Suppressor macrophage treated with lipopolysaccharide for 1 hour (primary cell): Measurements from ENCODE around the gene DUSP16.
"Not testable (repeated sequence)": the region's sequence is repeated elsewhere in the genome, so short reads cannot be mapped to it uniquely, and the experiment has no call there.

Source experiments
- DNase-seq, 3 donors: peaks; one replicate each; pipeline ENCODE4 v3.0.0-alpha.2; 2020 to 2022

Gene DUSP16

DNA sequence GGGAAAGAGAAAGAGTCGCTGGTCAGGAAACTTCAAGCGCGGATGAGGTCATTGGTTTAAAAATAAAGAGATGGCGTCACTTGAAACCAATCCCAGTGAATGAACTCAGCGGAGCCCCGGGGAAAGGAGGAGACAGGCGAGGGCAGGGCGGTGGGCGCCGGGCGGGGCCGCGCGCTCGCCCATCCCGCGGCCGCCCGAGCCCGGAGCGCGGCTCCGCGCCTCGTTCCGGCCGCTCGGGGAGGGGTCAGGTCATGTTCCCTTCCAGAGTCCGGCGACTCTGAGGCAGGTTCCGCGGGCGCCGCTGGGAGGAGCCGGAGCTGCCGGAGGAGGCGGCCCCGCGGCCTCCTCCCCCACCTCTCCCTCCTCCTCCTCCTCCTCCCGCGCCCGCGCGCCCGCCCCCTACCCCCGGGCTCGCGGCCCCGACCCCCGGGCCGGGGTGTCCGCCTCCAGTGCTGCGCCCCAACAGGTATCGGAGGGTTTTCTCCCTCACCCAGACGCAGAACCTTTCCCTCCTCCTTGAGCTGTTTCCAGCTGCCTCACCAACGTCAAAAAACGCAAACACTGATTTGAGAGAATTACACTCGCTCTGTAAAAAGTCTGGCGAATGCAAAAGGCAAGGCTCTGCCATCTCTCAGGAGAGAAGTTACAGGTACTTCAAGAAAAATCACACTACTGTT is at the start of gene DUSP16:
Gene DUSP16, minus strand, starts transcription at position 279 of the 677 bp plus-strand sequence. CDS start 41,765 bp downstream, outside the sequence.
- peak; percentile 96 to 98 (median 97) for DNase-seq

DNA sequence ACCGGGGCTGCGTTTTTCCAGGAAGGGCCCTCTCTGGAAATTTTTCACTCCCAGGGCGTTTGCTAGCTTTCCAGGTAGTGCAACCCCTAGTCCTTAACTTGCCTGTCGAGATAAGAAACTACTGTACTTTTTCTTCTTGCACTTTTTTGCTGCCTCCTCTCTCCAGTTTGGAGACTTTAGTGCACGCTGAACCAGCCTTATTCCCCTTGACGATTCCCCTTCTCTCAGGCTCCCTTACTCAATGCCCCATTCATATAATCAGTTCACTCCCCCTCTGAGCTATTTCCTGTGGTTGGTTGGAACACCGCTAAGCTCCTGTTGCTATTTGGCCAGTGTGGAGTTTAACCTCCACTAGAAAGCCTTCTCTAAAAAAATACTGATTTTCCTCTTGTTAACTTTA is 49.7 kb upstream of the DUSP16 start:
- DNase-seq: peak; percentile 48 to 59 (median 58)

GRCh38 chr12:12611512-12612306 is 49.0 kb upstream of the DUSP16 start, which contains the start of gene CREBL2:
Gene CREBL2, plus strand, starts transcription at chr12:12611876. Its CDS starts 297 bp downstream, at chr12:12612173.
- DNase-seq: peak; percentile 94 to 96 (median 95)

DNA sequence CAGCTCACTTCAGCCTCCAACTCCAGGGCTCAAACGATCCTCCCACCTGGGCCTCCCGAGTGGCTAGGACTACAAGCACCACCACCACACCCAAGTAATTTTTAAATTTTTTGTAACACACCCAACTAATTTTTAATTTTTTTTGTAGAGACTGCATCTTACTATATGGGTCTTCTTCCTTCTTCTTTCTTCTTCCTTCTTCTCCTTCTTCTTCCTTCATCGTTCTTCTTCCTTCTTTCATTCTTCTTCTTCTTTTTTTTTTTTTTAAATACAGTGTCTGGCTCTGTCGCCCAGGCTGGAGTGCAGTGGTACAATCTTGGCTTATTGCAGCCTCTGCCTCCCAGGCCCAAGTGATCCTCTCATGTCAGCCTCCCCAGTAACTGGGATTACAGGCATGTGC is 48.0 kb upstream of the DUSP16 start:
- DNase-seq: no peak

- no peak for DNase-seq
These were observed 47.0 kb upstream of the DUSP16 start for GRCh38 chr12:12609692-12610091.

DNA sequence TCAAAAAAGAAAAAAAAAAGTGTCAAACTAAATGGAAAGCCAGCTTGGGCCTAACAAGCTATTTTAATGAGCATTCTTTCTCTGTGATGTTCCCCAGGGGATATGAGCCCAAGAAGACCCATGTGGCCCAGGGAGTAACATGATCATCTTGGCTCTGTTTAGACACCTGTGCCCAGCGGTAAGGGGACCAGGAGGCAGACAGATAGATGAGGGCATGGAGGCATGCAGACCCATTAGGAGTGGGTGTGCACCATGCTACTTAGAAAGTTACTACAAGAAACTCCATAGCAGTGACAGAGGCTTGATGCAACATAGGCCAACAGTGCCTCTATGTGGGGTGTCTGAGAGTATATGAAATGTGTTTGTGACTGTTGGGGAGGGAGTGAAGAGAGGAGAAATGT is 45.9 kb upstream of the DUSP16 start:
- peak in 2 of 3 donors; percentile 20 to 27 for DNase-seq

GRCh38 chr12:12606781-12607589 is 44.3 kb upstream of the DUSP16 start:
- peak; percentile 51 to 75 (median 73) for DNase-seq

- DNase-seq: no peak
These were observed 42.1 kb upstream of the DUSP16 start for GRCh38 chr12:12604740-12605139.

- peak; percentile 86 to 92 (median 90) for DNase-seq
These were observed 38.0 kb upstream of the DUSP16 start for GRCh38 chr12:12600659-12601058.

DNA sequence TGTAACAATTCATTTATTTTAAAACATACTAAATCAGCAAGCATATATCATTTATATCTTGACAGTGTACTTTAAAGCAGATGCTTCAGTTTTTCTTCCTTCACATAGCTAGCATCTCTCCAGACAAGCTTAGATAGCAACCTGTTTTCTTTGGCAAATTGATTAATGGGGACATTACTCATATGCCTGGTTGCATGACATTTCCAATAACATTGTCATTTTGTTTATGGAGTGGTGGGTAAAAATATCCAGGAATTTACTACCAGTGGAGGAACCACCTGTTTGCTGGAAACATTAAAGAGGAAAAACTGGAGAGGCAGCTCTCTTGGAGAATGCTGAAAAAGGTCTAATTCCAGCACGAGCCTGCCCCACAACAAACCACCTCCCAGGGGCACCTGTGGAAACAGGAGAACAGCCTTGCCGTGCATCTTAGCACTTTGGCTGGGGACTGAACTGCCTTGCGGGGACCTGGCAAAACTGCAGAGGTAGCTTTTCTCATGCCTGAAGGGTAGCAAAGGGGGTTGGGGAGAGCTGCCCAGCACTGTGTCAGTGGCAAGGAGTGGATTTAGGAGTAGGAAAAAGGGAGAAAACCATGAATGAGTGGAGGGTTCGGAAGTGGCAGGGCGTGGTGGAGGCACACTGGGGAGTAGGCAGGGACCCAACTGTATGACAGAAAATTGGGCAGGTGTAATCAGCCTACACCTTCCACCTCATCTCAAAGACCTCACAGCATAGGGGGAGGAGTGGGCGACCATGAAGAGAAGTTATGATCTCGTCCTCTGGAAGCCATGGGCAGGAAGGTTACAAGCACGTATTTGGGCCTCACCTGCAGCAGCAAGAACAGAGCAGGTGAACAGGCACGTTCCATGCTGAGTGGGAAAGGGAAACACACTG is 37.3 kb upstream of the DUSP16 start:
- DNase-seq: no peak

- no peak for DNase-seq
These were observed 36.2 kb upstream of the DUSP16 start for GRCh38 chr12:12598864-12599263.

GRCh38 chr12:12596598-12596997 is 33.9 kb upstream of the DUSP16 start:
- DNase-seq: not testable (repeated sequence)

GRCh38 chr12:12595929-12596328 is 33.3 kb upstream of the DUSP16 start:
- not testable (repeated sequence) for DNase-seq

GRCh38 chr12:12592930-12593329 is 30.3 kb upstream of the DUSP16 start:
- DNase-seq: no peak

DNA sequence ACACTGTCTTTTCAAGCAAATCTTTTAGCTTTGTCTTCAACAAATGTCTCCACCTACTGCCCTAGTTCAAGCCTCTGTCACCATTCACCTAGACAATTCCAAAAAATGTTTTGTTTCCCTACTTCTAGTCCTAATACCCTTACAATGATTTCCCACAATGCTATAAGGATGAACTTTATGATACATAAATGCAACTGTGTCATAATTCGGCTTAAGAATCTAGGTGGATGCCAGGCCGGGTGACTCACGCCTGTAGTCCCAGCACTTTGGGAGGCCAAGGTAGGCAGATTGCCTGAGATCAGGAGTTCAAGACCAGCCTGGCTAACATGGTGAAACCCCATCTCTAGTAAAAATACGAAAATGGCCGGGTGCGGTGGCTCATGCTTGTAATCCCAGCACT is 28.3 kb upstream of the DUSP16 start:
- DNase-seq: no peak

- not testable (repeated sequence) for DNase-seq
These were observed 25.8 kb upstream of the DUSP16 start for GRCh38 chr12:12588436-12588835.

- DNase-seq: no peak
These were observed 25.2 kb upstream of the DUSP16 start for GRCh38 chr12:12587878-12588277.

DNA sequence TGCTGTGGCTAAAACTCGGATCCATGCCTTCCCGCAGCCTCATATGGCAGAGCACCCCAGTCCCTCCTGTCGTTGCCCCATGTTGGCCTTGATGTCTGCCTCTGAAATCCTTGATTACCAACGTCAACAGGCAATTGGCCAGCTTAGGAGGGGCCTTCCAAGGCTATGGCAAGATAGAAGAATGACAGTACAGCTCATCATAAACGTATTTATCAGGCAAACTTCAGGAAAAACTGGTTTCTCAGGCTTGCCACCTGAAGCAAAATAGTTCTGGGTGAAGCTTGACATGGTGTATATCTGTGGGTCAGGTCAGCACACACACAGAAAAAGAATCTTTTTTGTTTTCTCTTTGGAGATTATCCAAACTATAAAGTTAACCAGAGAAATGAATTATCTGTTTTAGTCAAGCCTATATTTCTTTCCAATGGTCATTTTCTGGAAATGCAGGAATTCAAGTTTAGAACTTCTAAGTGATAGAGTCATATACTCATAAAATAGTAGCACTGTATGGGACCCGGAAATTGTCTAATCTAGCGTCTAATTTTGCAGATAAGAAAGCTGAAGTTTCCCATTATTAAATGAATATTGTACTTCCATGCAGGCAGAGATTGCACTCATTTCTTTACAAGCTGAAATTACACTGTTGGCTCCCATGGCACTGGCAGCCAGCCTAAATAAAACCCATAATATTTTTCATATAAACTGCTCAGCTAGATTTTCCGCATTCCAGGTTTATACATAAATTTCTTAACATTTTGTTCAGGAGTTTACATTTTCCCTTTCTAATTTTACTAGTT is 24.4 kb upstream of the DUSP16 start:
- DNase-seq: no peak

GRCh38 chr12:12585115-12585863 is 22.6 kb upstream of the DUSP16 start:
- DNase-seq: peak in 2 of 3 donors; percentile 39 to 70

GRCh38 chr12:12583510-12584178 is 21.0 kb upstream of the DUSP16 start:
- DNase-seq: no peak
